Right atrium auricular region (tissue), 2 donors: ENCODE measurements around the gene GLOD5. TPM values are rescaled to one million over a fixed set of nuclear protein-coding genes. Genes with fewer than 3 reads are reported as not detected.

ENCODE experiments used
- DNase-seq: peaks from one replicate; pipeline ENCODE4 v3.0.0-alpha.2; 2019; ENCODE audit warnings: low spot score
- H3K27ac ChIP-seq, 2 donors: fragments of 200-600 bp; sonication (generic); 1 replicate in 1 of 2; 2 replicates in 1 of 2; pipeline ENCODE4 v1.5.1; 2016 to 2019
- H3K27me3 ChIP-seq, 2 donors: fragments of 200-600 bp; sonication (generic); one replicate each; pipeline versions ENCODE4 v1.5.1 to v1.6.0; 2017 to 2019
- H3K36me3 ChIP-seq: fragments of 200-600 bp; sonication (generic); one replicate; pipeline ENCODE4 v1.5.1; 2016
- H3K4me1 ChIP-seq, 2 donors: fragments of 200-600 bp; sonication (generic); one replicate each; pipeline versions ENCODE4 v1.5.1 to v1.6.0; 2017 to 2019
- H3K4me3 ChIP-seq, 2 donors: fragments of 200-600 bp; sonication (generic); 1 replicate in 1 of 2; 2 replicates in 1 of 2; pipeline ENCODE4 v1.5.1; 2017 to 2019; ENCODE audit warnings: mild to moderate bottlenecking in 1 of 2, moderate library complexity in 1 of 2
- H3K9me3 ChIP-seq, 2 donors: fragments of 200-600 bp; sonication (generic); one replicate each; pipeline ENCODE4 v1.5.1; 2019
- total RNA-seq, 2 donors: library from RNA; depleted of rRNA; stranded (reverse); fragments of >200 nt; gene quantifications; one replicate each; pipeline ENCODE4 v1.1.0, GENCODE V29; 2016
- TF ChIP-seq, protein P1 (sequence below), 2 donors: fragments of 200-600 bp; sonication (generic); IDR thresholded peaks; one replicate each; pipeline ENCODE4 v1.5.1; 2019; ENCODE audit warnings: antibody characterized with exemption in 2 of 2

GLOD5 gene
- total RNA-seq, 2 donors from 2014 or later: not detected

DNA sequence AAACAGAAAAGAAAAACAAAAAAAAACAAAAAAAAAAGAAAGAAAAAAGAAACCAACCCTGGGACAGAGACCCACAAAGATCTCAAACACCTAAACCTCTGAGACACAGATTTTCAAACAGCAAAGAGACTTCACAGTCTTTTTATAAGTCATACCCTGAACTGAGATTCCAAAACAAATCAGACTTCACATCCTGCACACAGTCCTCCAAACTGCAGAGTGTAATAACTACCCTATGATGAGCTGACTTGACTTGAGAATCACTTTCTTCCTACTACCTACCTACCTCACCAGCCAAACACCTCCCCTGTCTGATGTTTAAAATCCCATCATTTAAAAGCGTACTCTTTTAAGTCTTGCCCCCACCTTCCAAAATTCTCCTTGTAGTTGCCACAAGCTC lies 25.2 kb upstream of the GLOD5 start:
- no peaks in the 10 kb centered on the region for H3K36me3 ChIP-seq
- no peaks in the 10 kb centered on the region for H3K27me3 ChIP-seq
- no peak for DNase-seq
- H3K27ac ChIP-seq: peak overlapping the region in 1 of 2 donors; percentile 26
- H3K4me3 ChIP-seq: no peak overlapping the region
- TF ChIP-seq, protein P1, sequence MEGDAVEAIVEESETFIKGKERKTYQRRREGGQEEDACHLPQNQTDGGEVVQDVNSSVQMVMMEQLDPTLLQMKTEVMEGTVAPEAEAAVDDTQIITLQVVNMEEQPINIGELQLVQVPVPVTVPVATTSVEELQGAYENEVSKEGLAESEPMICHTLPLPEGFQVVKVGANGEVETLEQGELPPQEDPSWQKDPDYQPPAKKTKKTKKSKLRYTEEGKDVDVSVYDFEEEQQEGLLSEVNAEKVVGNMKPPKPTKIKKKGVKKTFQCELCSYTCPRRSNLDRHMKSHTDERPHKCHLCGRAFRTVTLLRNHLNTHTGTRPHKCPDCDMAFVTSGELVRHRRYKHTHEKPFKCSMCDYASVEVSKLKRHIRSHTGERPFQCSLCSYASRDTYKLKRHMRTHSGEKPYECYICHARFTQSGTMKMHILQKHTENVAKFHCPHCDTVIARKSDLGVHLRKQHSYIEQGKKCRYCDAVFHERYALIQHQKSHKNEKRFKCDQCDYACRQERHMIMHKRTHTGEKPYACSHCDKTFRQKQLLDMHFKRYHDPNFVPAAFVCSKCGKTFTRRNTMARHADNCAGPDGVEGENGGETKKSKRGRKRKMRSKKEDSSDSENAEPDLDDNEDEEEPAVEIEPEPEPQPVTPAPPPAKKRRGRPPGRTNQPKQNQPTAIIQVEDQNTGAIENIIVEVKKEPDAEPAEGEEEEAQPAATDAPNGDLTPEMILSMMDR (IDR thresholded peaks at IDR 0.05): no peak
- H3K4me1 ChIP-seq: peaks cover 0 to 5% of the 10 kb centered on the region in 2 donors
- no peaks in the 10 kb centered on the region for H3K9me3 ChIP-seq

DNA sequence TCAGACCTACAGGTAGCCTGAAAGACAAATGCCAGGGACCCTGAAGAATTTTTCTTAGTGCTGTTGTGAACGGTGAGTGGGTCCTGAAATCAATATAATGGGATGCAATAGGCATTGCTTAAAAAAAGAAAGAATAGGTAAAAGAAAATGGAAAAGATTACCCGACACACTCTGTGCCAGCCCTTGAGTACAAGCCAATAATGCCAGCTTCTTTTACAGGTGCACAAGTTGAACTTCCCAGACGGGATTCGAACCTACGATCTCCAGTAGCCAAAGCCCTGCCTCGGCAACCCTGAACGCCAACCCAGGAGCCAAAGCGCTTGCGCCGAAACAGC lies 24.7 kb upstream of the GLOD5 start:
- Histone ChIP-seq H3K4me3 (peak overlapping the region; percentile 17 to 61), H3K27ac (peak overlapping the region in 1 of 2 donors; percentile 26), H3K9me3 (no peaks in the 10 kb centered on the region), H3K4me1 (peaks cover 0 to 5% of the 10 kb centered on the region in 2 donors), H3K36me3 (no peaks in the 10 kb centered on the region), H3K27me3 (no peaks in the 10 kb centered on the region)
- TF ChIP-seq, protein P1 (IDR thresholded peaks at IDR 0.05): no peak
- no peak for DNase-seq

DNA sequence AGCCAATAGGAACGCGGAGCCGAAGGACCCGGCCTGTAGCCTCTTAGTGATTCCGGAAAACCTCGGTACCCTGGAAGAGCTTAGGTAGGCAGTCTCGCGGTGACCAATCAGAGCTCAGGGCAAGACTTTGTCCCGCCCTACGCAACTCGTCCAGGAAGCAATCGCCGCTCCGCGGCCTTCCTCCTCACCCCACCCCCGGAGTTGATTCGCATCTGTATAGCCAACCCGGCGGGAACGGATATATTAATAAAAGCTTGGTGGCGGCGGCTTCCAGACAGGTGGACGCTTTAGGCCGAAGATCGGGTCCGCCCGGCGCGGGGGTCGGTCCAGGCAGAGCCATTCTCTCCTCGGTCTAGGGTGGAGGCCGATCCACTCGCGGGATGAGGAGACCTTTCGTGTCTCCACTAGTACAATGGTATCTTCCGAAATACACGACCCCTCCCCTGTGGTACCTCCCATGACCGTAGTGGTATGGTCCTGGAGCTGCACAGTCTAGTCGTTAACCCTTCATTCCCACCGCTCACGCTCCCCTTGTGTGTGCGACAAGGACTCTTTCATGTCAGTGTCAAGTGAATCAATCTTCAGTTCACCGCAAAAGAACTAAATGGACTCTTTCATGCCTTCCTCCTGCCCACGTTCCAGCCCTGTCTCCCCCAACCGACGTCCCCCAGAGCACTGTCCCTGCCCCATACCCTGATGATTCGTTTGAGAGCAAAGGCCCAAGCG lies 24.2 kb upstream of the GLOD5 start:
- H3K4me3 ChIP-seq: peak overlapping the region; percentile 44 to 61
- no peaks in the 10 kb centered on the region for H3K36me3 ChIP-seq
- H3K27ac ChIP-seq: peak overlapping the region; percentile 82 to 88
- DNase-seq: peak; percentile 92
- TF ChIP-seq, protein P1 (IDR thresholded peaks at IDR 0.05): no peak
- no peaks in the 10 kb centered on the region for H3K9me3 ChIP-seq
- H3K27me3 ChIP-seq: no peaks in the 10 kb centered on the region
- H3K4me1 ChIP-seq: peaks cover 0 to 5% of the 10 kb centered on the region in 2 donors

DNA sequence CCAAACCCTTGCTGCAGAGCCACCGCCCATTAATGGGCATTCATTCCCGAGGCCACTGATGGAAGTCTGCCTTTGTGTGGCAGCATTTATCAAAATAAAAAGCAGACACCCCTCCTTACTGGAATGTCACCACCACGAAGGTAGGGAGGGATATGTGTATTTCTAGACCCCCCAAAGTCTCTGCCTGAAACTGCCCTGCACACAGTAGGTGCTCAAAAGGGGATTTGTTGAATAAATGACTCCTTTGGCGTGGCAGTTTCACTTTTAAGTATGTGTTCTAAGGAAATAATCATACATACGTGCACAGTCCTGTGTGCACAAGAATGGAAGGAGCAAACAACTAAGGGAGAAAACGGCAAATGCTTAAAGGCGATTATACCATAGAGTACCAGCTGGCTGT lies 23.6 kb upstream of the GLOD5 start:
- Histone ChIP-seq H3K4me1 (peaks cover 0 to 5% of the 10 kb centered on the region in 2 donors), H3K27me3 (no peaks in the 10 kb centered on the region), H3K36me3 (no peaks in the 10 kb centered on the region), H3K4me3 (peak overlapping the region; percentile 44 to 61), H3K9me3 (no peaks in the 10 kb centered on the region), H3K27ac (peak overlapping the region; percentile 82 to 88)
- TF ChIP-seq, protein P1 (IDR thresholded peaks at IDR 0.05): no peak
- DNase-seq: no peak

DNA sequence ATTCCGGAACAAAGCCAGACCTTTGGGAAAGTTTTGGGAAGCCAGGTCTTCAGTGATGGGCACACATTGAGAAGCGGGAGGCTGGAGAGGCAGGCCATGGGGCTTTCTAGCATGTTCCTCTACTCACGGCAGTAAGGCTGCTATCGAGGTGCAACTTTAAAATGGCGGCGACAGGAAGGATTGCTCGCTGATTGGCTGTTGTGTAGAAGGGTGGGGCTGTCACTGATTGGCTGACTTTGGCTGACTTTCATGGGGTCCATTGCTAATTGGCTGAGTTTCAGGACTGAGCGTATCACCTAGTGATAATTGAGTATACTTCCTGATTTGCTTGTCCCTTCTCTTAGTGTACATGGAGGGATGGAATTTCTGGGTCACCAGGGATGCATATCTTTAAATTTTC lies 19.7 kb upstream of the GLOD5 start:
- no peaks in the 10 kb centered on the region for H3K9me3 ChIP-seq
- H3K36me3 ChIP-seq: no peaks in the 10 kb centered on the region
- H3K4me1 ChIP-seq: peaks cover 0 to 5% of the 10 kb centered on the region in 2 donors
- H3K4me3 ChIP-seq: no peak overlapping the region
- no peaks in the 10 kb centered on the region for H3K27me3 ChIP-seq
- no peak overlapping the region for H3K27ac ChIP-seq
- no peak for DNase-seq
- TF ChIP-seq, protein P1 (IDR thresholded peaks at IDR 0.05): no peak

DNA sequence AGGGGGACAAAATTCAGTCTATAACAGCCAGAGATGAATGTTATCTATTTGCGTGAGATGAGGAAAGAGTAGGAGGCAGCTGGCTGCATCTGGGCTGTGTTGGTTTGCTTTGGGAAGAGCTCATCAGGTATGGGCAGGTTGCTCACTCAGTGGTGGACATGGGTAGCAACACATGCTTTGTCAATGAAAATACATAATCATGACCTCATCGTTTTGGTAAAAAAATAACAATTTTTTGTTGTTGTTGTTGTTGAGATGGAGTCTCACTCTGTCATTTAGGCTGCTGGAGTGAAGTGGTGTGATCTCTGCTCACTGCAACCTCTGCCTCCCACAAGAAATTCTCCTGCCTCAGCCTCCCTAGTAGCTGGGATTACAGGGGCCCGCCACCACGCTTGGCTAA lies 16.3 kb upstream of the GLOD5 start:
- Histone ChIP-seq H3K36me3 (no peaks in the 10 kb centered on the region), H3K27me3 (no peaks in the 10 kb centered on the region), H3K4me1 (no peaks in the 10 kb centered on the region), H3K27ac (no peak overlapping the region), H3K9me3 (no peaks in the 10 kb centered on the region), H3K4me3 (no peak overlapping the region)
- TF ChIP-seq, protein P1 (IDR thresholded peaks at IDR 0.05): no peak
- DNase-seq: no peak
